ENCODE data around the gene OR56A1. TPM values are rescaled to one million over a fixed set of nuclear protein-coding genes. Genes with fewer than 3 reads are reported as not detected.

The OR56A1 gene
- total RNA-seq = under 0.01 TPM in 1 of 2 replicates, not detected in the other

GRCh38 chr11:6030708-6031405 is at the start of gene OR56A1:
TSS of gene OR56A1 (minus strand) at chr11:6030758. CDS start at chr11:6027692, 3,066 bp downstream.

GRCh38 chr11:6006846-6007245 is 23.7 kb downstream of the OR56A1 start, which contains the start of gene OR56A4:
TSS of gene OR56A4 (minus strand) at chr11:6006946. CDS start at chr11:6002992, 3,954 bp downstream.

GRCh38 chr11:5986885-5987284 is 43.7 kb downstream of the OR56A1 start, which contains the start of gene OR52L1:
TSS of gene OR52L1 (minus strand) at chr11:5986985. CDS start at chr11:5986930, 55 bp downstream.

Other genes with a start within 250 kb of the OR56A1 start
- gene OR52N5, start 247.4 kb downstream of the OR56A1 start, total RNA-seq = not detected in 2 replicates
- not detected in 2 replicates for gene OR52N1, start 239.5 kb downstream of the OR56A1 start, total RNA-seq
- gene OR52N2, start 221.8 kb downstream of the OR56A1 start, total RNA-seq = not detected in 2 replicates
- gene OR52E6, start 188.9 kb downstream of the OR56A1 start, total RNA-seq = not detected in 2 replicates
- gene OR52E8, start 173.1 kb downstream of the OR56A1 start, total RNA-seq = not detected in 2 replicates
- not detected in 2 replicates for gene OR52E4, start 150.1 kb downstream of the OR56A1 start, total RNA-seq
- gene OR52E5, start 137.6 kb downstream of the OR56A1 start, total RNA-seq = not detected in 2 replicates
- gene OR56A3, start 88.5 kb downstream of the OR56A1 start, total RNA-seq = not detected in 2 replicates
- gene OR56A5, start 62.3 kb downstream of the OR56A1 start, total RNA-seq = not detected in 2 replicates
- not detected in 2 replicates for gene OR52L1, start 43.8 kb downstream of the OR56A1 start, total RNA-seq
- not detected in 2 replicates for gene OR56A4, start 23.8 kb downstream of the OR56A1 start, total RNA-seq
- not detected in 2 replicates for gene OR56B4, start 76.9 kb upstream of the OR56A1 start, total RNA-seq
- gene OR52B2, start 139.6 kb upstream of the OR56A1 start, total RNA-seq = not detected in 2 replicates
- gene OR52W1, start 168.5 kb upstream of the OR56A1 start, total RNA-seq = not detected in 2 replicates
- not detected in 2 replicates for gene C11orf42, start 174.8 kb upstream of the OR56A1 start, total RNA-seq
- gene FHIP1B, start 203.9 kb upstream of the OR56A1 start, total RNA-seq = 6.2 and 8.4 TPM in 2 replicates
- under 0.01 TPM in 1 of 2 replicates, not detected in the other for gene CNGA4, start 208.3 kb upstream of the OR56A1 start, total RNA-seq
- gene CCKBR, start 229.1 kb upstream of the OR56A1 start, total RNA-seq = not detected in 2 replicates

All from epithelial cell of umbilical artery (primary cell).